K562 (cell line): ENCODE measurements around the gene PLEKHG5. TPM values are rescaled to one million over a fixed set of nuclear protein-coding genes. Genes with fewer than 3 reads are reported as not detected.

Experiments
- ATAC-seq: fragments of 200-7000 bp; cut with Tn5 transposase; 3 replicates; pipeline ENCODE4 v1.9.1; 2020; ENCODE audit warnings: moderate library complexity
- BruUV-seq: library from RNA; stranded (reverse); fragments of 400-500 nt; replicated peaks from 2 replicates; lab custom pipeline; 2021; lab: Mats Ljungman, UMichigan
- CTCF ChIA-PET: fragments of 300-600 bp; formaldehyde crosslinking; extraction: SDS; loops from one replicate; lab custom pipeline; 2021; ENCODE audit warnings: low intra/inter-chr PET ratio; lab: Yijun Ruan, JAX
- POLR2A ChIA-PET: fragments of 300-600, 350-650 bp; sonication (Branson Sonifier 250); formaldehyde crosslinking; extraction: SDS; loops from one replicate; lab custom pipeline; 2021; ENCODE audit warnings: antibody characterized with exemption, inconsistent platforms; lab: Yijun Ruan, JAX
- DNase-seq, 4 experiments: peaks; one replicate each; pipeline versions ENCODE4 v3.0.0 to v3.0.0-alpha.2; 2011 to 2018; ENCODE audit warnings: low spot score in 3 of 4, mixed read lengths in 3 of 4; ENCODE audit errors: extremely low read depth in 1 of 4
- FAIRE-seq: peaks from 2 replicates; lab custom pipeline; 2011; peaks lifted over from hg19 to GRCh38; lab: Jason Lieb, UNC
- H2AFZ ChIP-seq: 2 replicates; pipeline ENCODE4 v1.6.0; 2011; ENCODE audit warnings: low read depth, low read length, control low read depth, inconsistent platforms
- H3K27ac ChIP-seq: fragments of 200-600 bp; 3 replicates; pipeline ENCODE4 v1.8.0; 2011; ENCODE audit warnings: low read depth, mild to moderate bottlenecking, control low read depth, inconsistent platforms, low read length, moderate library complexity, mixed read lengths; ENCODE audit errors: extremely low read depth
- H3K27me3 ChIP-seq, 2 experiments: fragments of 300-600 bp in 1 of 2; 2 replicates in 1 of 2; 3 replicates in 1 of 2; pipeline versions ENCODE4 v1.6.0 to v1.8.0; 2011; ENCODE audit warnings: inconsistent platforms in 2 of 2, low read length in 2 of 2, mild to moderate bottlenecking in 1 of 2, mixed read lengths in 1 of 2, moderate library complexity in 1 of 2; ENCODE audit not compliant: control insufficient read depth in 2 of 2, insufficient read depth in 2 of 2
- H3K36me3 ChIP-seq: fragments of 300-600 bp; 3 replicates; pipeline ENCODE4 v1.8.0; 2011; ENCODE audit warnings: mild to moderate bottlenecking, low read length, inconsistent platforms; ENCODE audit not compliant: control insufficient read depth, insufficient read depth
- H3K4me1 ChIP-seq, 2 experiments: fragments of 200-600 bp in 1 of 2; replicated peaks in 1 of 2; 2 replicates in 1 of 2; 3 replicates in 1 of 2; pipeline versions ENCODE4 v1.5.1 to v1.8.0; 2011; ENCODE audit warnings: inconsistent platforms in 2 of 2, low read length in 2 of 2, mild to moderate bottlenecking in 1 of 2, mixed read lengths in 1 of 2, moderate library complexity in 1 of 2; ENCODE audit not compliant: control insufficient read depth in 2 of 2, insufficient read depth in 2 of 2
- H3K4me2 ChIP-seq: 2 replicates; pipeline ENCODE4 v1.6.1; 2011; ENCODE audit warnings: low read length, control low read depth, inconsistent platforms, mixed read lengths; ENCODE audit not compliant: insufficient read depth
- H3K4me3 ChIP-seq: fragments of 200-600 bp; sonication (generic), shearing (Covaris generic); 2 replicates; pipeline ENCODE4 v1.5.1; 2016; ENCODE audit warnings: control low read depth, inconsistent platforms
- H3K79me2 ChIP-seq: fragments of 200-600 bp; 3 replicates; pipeline ENCODE4 v1.8.0; 2011; ENCODE audit warnings: low read length, inconsistent platforms; ENCODE audit not compliant: control insufficient read depth, insufficient read depth
- H3K9ac ChIP-seq, 2 experiments: 2 replicates each; pipeline versions ENCODE4 v1.6.0 to v1.6.1; 2011; ENCODE audit warnings: low read depth in 2 of 2, low read length in 2 of 2, control low read depth in 1 of 2, inconsistent platforms in 1 of 2, mild to moderate bottlenecking in 1 of 2, mixed read lengths in 1 of 2; ENCODE audit not compliant: insufficient read depth in 1 of 2
- H3K9me1 ChIP-seq: one replicate; pipeline ENCODE4 v1.6.0; 2011; ENCODE audit warnings: inconsistent platforms, mild to moderate bottlenecking, low read length, moderate library complexity; ENCODE audit not compliant: control insufficient read depth, insufficient read depth
- H3K9me3 ChIP-seq: replicated peaks from 2 replicates; pipeline ENCODE4 v1.5.1; 2011; ENCODE audit warnings: low read depth, low read length, inconsistent platforms; ENCODE audit not compliant: control insufficient read depth, insufficient read depth
- H4K20me1 ChIP-seq: replicated peaks from 2 replicates; pipeline ENCODE4 v1.6.1; 2011; ENCODE audit warnings: low read length, inconsistent platforms, mixed read lengths; ENCODE audit not compliant: control insufficient read depth, insufficient read depth
- ARID3B ChIP-seq: fragments of 250-450 bp; sonication (Bioruptor Pico); IDR thresholded peaks from 2 replicates; pipeline ENCODE4 v1.4.0; 2020; ENCODE audit warnings: borderline replicate concordance
- ARID4B ChIP-seq: sonication (generic); formaldehyde crosslinking; IDR thresholded peaks from 2 replicates; pipeline ENCODE4 v1.8.0; 2022; ENCODE audit warnings: mild to moderate bottlenecking, missing genetic modification reagents
- ATF2 ChIP-seq: sonication (generic); formaldehyde crosslinking; IDR thresholded peaks from 2 replicates; pipeline ENCODE4 v1.8.1; 2022; ENCODE audit warnings: missing genetic modification reagents
- CBX1 ChIP-seq: sonication (generic); IDR thresholded peaks from 2 replicates; pipeline ENCODE4 v1.6.1; 2016; ENCODE audit warnings: antibody characterized with exemption, low read depth, mild to moderate bottlenecking
- JUNB ChIP-seq: fragments of 450-650 bp; formaldehyde crosslinking; conservative IDR thresholded peaks from 2 replicates; pipeline ENCODE4 v1.4.0; 2020; ENCODE audit warnings: mild to moderate bottlenecking
- MAFK ChIP-seq: IDR thresholded peaks from 2 replicates; pipeline ENCODE4 v1.6.1; 2011; ENCODE audit warnings: low read length, improper control_type of control experiment
- MAX ChIP-seq: sonication (generic); formaldehyde crosslinking; IDR thresholded peaks from 2 replicates; pipeline ENCODE4 v1.9.0; 2022; ENCODE audit warnings: mild to moderate bottlenecking, missing genetic modification reagents
- MBD1 ChIP-seq: fragments of 250-450 bp; sonication (Bioruptor Pico); IDR thresholded peaks from 2 replicates; pipeline ENCODE4 v1.8.0; 2022; ENCODE audit warnings: inconsistent platforms
- MTF1 ChIP-seq: fragments of 250-450 bp; sonication (Bioruptor Pico); IDR thresholded peaks from 2 replicates; pipeline ENCODE4 v1.9.0; 2021; ENCODE audit warnings: moderate library complexity, mild to moderate bottlenecking, inconsistent platforms, borderline replicate concordance
- NFATC3 ChIP-seq: fragments of 450-650 bp; IDR thresholded peaks from 2 replicates; pipeline ENCODE4 v1.6.1; 2017; ENCODE audit warnings: mild to moderate bottlenecking
- SLC30A9 ChIP-seq: fragments of 250-450 bp; sonication (Bioruptor Pico); IDR thresholded peaks from 2 replicates; pipeline ENCODE4 v1.8.0; 2022; ENCODE audit warnings: mild to moderate bottlenecking, moderate library complexity
- SP2 ChIP-seq: IDR thresholded peaks from 2 replicates; pipeline ENCODE4 v1.6.1; 2011; ENCODE audit warnings: mild to moderate bottlenecking, low read depth, low read length, moderate library complexity; ENCODE audit not compliant: poor library complexity, severe bottlenecking; ENCODE audit errors: extremely low read depth
- ZFP30 ChIP-seq: fragments of 250-450 bp; sonication (Bioruptor Pico); IDR thresholded peaks from 2 replicates; pipeline ENCODE4 v1.8.0; 2022; ENCODE audit warnings: moderate library complexity, mild to moderate bottlenecking, inconsistent platforms, borderline replicate concordance
- ZNF197 ChIP-seq: fragments of 200-800 bp; sonication (Bioruptor generic); IDR thresholded peaks from 2 replicates; pipeline ENCODE4 v1.6.1; 2016; ENCODE audit warnings: low read depth, missing genetic modification characterization, missing compliant biosample characterization
- WGBS: fragments of 100-300 bp; shearing (Covaris generic); methylation state at CpG from one replicate; pipeline ENCODE4 v1.1.6; 2016; ENCODE audit warnings: low coverage, mixed read lengths; ENCODE audit not compliant: insufficient coverage; ENCODE audit errors: missing lambda C conversion rate; 5-methylcytosine and 5-hydroxymethylcytosine counted together
- in situ Hi-C: fragments of 300-500 bp; cut with MboI; formaldehyde crosslinking; loops from 4 replicates; pipeline ENCODE4 v1.15.0; 2018; ENCODE audit warnings: inconsistent platforms, mixed read lengths
- intact Hi-C: fragments of 100-400 bp; cut with micrococcal nuclease; formaldehyde crosslinking; loops from 2 replicates; pipeline ENCODE4 v1.14.2; 2022
- polyA plus RNA-seq, 8 experiments: library from polyadenylated mRNA; depleted of rRNA in 4 of 8; stranded (reverse) in 5 of 8; unstranded in 3 of 8; fragments of >200 nt; fragmentation: Nextera tagmentation in 2 of 8; fragmentation: Illumina TruSeq in 1 of 8; extraction: Ambion mirVana in 2 of 8; extraction: Trizol in 1 of 8; gene quantifications; 2 replicates each; pipeline versions ENCODE4 v1.2.1 to v1.2.3, GENCODE V29; 2011 to 2014; ENCODE audit warnings: inconsistent platforms in 1 of 8, missing spikeins in 1 of 8
- total RNA-seq, 7 experiments: library from RNA; depleted of rRNA in 6 of 7; stranded (reverse); fragments of >200 nt in 6 of 7; fragmentation: Illumina TruSeq in 2 of 7; extraction: Trizol in 2 of 7; gene quantifications; 2 replicates each; pipeline versions ENCODE4 v1.2.1 to v1.2.3, GENCODE V29; 2011 to 2021; ENCODE audit warnings: low replicate concordance in 1 of 7

PLEKHG5 gene
- total and polyA plus RNA-seq, 9 of the 15 experiments (the other 6 are each of a cell fraction or from before 2014, with no cell fraction given): 0.04 to 0.29 (median 0.09) TPM; not detected in 3

- DNase-seq (no peak), FAIRE-seq (no peak), ATAC-seq (no peak)
- Histone ChIP-seq H3K79me2 (no peaks in the 10 kb centered on the region), H2AFZ (no peak overlapping the region), H3K27me3 (peaks cover 79 to 86% of the 10 kb centered on the region in 2 experiments), H3K4me1 (peaks cover 0 to 56% of the 10 kb centered on the region in 2 experiments; a peak in 2 of 5 replicates), H4K20me1 (peaks cover 28% of the 10 kb centered on the region), H3K9ac (no peak overlapping the region), H3K27ac (no peak overlapping the region), H3K9me3 (no peaks in the 10 kb centered on the region), H3K4me3 (no peak overlapping the region), H3K4me2 (no peak overlapping the region), H3K9me1 (no peaks in the 10 kb centered on the region), H3K36me3 (no peaks in the 10 kb centered on the region)
- WGBS: 4% methylated on average over 1 of the region's 1 CpG
- BruUV-seq: no TSS peak
- ChIA-PET CTCF (no interaction called here), POLR2A (interaction anchor here (0.5 to 1.4 kb wide), 6 partner anchors 9 to 1168 kb away, joined by 3 read pairs; no protein-coding TSS in a partner anchor)
- intact Hi-C loops (no loop called here), in situ Hi-C loops (no loop called here)
- TF ChIP-seq MAFK: no peak
- no peak for TF ChIP-seq SLC30A9 (CRISPR knock-in tag)
- TF ChIP-seq SP2: no peak
- TF ChIP-seq JUNB (CRISPR knock-in tag): no peak
- TF ChIP-seq MTF1 (CRISPR knock-in tag): no peak
- no peak for TF ChIP-seq ARID3B
- TF ChIP-seq ATF2 (CRISPR knock-in tag): no peak
- TF ChIP-seq NFATC3: no peak
- TF ChIP-seq MBD1 (CRISPR knock-in tag): no peak
- TF ChIP-seq ZFP30 (CRISPR knock-in tag): no peak
- TF ChIP-seq CBX1: no peak
- TF ChIP-seq ARID4B (CRISPR knock-in tag): no peak
- TF ChIP-seq MAX (CRISPR knock-in tag): no peak
- TF ChIP-seq ZNF197 (CRISPR knock-in tag): no peak
Measured at GRCh38 chr1:6463120-6463412, 28.4 kb downstream of the PLEKHG5 start.
